Measurements from ENCODE around the gene ARL3.
"Not testable (repeated sequence)": the region's sequence is repeated elsewhere in the genome, so short reads cannot be mapped to it uniquely, and the experiment has no call there.

Gene ARL3

DNA sequence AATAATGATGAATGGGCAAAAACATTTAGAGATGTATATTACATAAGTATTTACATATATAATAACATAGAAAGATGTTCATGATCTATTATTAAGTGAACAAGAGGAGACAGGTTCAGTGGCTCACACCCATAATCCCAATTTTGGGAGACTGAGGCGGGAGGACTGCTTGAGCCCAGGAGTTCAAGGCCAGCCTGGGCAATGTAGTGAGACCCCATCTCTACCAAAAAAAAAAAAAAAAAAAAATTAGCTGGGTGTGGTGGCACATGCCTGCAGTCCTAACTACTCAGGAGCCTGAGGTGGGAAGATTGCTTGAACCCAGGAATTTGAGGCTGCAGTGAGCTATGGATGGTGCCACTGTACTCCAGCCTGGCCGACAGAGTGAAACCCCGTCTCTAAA is 12.4 kb downstream of the ARL3 start:
- no peak for DNase-seq

- DNase-seq = no peak
Measured at GRCh38 chr10:102701272-102701671, 12.9 kb downstream of the ARL3 start.

DNA sequence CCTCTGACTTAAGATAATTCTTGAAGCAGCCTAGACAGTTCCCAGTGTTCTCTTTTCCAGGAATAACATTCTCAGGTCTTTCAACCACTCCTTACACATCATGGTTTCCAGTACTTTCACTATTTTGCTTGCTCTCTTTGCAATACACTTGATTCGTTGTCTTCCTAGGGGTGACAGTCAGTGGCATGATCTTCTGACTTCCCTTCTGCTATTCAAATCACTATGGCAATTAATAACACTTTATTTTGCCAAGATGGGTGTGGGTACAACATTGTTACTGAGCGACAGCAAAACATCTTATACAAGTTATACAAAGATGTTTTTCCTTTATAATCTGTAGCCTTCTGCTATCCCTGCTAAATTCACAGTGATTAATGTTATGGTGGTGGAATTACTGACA is 15.3 kb downstream of the ARL3 start:
- DNase-seq = no peak

- no peak for DNase-seq
Measured at GRCh38 chr10:102696736-102697135, 17.5 kb downstream of the ARL3 start.

- DNase-seq = not testable (repeated sequence)
Measured at GRCh38 chr10:102695401-102695800, 18.8 kb downstream of the ARL3 start.

DNA sequence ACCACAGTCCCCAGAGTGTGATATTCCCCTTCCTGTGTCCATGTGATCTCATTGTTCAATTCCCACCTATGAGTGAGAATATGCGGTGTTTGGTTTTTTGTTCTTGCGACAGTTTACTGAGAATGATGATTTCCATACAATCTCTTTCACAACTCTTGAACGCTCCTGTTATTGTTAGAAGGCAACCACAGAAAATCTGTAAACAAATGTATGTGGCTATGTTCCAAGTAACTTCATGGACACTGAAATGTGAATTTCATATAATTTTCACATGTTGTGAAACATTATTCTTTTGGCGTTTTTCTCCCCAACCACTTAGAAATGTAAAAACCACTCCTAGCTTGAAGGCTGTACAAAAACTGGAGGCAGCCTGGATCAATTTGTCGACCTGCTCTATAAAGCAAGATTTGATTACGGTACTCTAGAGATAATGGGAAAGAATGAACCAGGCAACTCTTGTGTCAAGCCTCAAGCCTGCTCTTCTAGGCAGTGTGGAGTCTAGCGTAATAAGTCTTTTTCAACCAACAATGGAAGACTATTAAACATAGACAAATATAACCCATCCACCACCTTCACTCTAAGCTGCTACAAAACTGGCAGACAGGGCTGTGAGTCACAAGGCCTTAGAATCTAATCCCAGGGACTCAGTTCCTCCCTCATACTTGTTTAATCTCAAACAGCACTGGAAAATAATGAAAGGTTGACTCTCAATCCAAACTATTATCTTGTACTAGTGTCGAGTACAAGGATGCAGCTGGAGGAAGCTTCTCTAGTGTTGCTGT is 22.7 kb downstream of the ARL3 start:
- DNase-seq = no peak

GRCh38 chr10:102683736-102684135 is 30.5 kb downstream of the ARL3 start:
- no peak for DNase-seq

GRCh38 chr10:102682981-102683380 is 31.2 kb downstream of the ARL3 start:
- no peak for DNase-seq

GRCh38 chr10:102682416-102682815 is 31.8 kb downstream of the ARL3 start:
- DNase-seq = no peak

DNA sequence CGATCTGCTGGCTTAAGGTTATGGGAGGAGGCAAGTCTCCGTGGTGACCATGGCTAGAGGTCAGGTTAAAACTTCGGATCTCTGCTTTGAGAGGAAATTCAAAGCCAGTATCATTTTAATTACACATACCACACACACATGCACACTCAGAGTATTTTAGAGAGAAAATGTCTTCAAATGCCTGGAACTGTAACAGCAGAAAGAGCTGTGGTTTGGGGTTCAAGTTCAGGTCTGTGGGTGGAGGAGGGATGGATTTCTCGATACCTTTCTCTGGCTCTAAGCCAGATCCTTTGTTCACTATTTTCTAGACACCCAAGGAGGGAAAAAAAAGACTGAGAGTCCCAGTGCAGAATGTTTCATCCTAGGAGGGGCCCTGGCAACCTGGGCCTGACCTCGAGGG is 32.5 kb downstream of the ARL3 start:
- DNase-seq = no peak

DNA sequence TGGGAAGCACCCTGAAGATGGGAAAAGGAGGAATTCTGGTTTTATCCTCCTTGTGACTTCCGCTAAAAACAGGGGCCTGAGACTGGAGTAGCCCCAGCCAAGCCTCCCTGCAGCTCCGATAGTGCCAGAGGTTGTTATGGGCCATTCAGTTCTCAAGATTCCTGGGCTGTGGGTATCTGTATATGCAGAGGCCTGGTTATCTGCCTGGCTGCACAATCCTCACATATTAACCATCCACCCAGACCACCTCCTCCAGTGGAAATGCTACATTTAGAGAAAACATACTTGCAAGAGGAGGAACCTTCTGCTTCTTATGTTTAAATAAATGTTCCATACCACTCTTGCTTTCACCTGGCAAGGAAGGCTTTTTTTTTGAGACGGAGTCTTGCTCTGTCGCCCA is 34.6 kb downstream of the ARL3 start:
- DNase-seq = no peak

GRCh38 chr10:102678842-102679289 is 35.3 kb downstream of the ARL3 start:
- DNase-seq = peak; percentile 27 to 32

DNA sequence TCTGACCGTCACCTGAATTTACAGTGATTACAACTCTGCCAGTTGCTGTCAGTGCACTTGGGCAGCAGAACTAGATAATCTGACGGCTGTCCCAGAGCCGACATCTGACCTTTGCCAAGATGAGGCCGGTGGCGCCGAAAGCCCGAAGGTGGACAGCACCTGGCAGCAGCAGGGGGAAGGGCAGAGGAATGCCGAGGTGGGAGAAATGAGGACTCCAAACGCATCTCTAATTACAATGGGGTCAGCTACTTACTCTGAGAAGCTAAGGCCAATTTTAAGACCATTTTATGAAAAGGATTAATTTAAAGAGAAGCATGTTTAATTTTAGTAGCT is 36.2 kb downstream of the ARL3 start:
- no peak for DNase-seq

- DNase-seq = no peak
Measured at GRCh38 chr10:102677331-102678067, 36.7 kb downstream of the ARL3 start.

DNA sequence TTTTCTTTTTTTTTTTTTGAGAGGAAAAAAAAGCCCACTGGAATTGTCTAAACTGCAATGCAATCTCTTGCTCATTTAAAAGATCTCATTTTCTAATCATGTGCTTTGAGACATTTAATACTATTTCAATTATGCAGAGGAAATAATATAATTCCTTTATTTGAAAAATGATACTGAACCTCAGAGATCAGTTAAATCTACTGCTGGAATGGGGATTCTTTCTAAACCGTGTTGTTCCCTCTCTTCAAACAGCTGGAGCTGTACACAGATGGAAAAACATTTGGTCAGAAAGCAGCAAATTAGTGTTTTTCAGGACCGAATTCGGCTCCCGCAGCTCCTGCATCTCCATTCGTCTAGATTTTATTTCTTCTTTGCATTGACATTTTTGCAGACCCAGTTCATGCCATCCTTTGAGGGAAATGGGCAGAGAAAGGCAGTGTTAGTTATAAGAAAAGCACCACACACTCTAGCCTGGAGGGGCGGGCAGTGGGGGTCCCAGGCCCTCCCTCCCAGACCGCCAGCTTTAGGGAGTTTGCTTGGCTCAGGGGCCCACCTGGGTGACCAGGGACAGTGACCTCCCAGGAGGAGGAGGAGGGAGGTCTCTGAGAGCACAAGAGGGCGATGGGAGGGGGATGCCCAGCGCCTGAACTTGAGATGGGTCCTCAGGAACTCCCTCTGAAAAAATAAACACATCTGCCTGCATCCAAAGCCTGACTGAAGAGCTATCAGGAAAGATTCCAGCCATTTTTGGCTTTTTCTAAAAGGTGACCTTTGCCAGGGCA is 37.5 kb downstream of the ARL3 start:
- no peak for DNase-seq

GRCh38 chr10:102675666-102676533 is 38.3 kb downstream of the ARL3 start:
- DNase-seq = peak in 1 of 2 donors; percentile 40

DNA sequence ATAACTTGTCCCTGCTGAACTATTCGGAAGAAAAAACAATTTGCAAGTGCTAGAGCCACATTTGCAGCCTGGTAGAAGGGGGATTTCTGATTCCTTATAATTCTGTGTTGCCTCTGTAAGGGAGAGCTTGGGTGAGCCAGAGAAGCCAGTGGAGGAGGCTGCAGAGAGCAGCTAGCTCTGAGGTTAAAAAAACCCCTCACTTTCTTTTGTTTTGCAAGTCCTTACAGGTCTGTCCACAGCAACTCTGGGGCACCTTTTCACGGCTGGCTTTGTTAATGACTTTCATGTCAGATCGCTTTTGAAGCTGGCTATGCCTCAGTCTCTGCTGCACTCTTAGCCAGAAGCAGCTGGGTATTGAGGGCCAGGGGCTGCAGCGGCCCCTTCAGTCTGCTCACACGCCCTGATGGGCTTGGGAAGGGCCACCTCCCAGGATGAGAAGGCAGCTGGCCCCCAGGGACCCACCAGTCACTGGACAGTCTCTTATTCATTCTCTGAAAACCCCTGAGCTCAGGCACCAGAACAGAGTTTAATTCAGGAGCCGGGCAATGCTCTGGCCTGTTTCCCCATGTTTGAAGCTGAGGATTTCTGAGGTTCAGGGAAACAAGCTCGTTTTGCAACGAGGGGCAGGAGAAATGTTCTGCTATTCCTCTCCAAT is 39.1 kb downstream of the ARL3 start:
- no peak for DNase-seq

- DNase-seq = peak in 1 of 2 donors; percentile 39
Measured at GRCh38 chr10:102674566-102674965, 39.6 kb downstream of the ARL3 start.

DNA sequence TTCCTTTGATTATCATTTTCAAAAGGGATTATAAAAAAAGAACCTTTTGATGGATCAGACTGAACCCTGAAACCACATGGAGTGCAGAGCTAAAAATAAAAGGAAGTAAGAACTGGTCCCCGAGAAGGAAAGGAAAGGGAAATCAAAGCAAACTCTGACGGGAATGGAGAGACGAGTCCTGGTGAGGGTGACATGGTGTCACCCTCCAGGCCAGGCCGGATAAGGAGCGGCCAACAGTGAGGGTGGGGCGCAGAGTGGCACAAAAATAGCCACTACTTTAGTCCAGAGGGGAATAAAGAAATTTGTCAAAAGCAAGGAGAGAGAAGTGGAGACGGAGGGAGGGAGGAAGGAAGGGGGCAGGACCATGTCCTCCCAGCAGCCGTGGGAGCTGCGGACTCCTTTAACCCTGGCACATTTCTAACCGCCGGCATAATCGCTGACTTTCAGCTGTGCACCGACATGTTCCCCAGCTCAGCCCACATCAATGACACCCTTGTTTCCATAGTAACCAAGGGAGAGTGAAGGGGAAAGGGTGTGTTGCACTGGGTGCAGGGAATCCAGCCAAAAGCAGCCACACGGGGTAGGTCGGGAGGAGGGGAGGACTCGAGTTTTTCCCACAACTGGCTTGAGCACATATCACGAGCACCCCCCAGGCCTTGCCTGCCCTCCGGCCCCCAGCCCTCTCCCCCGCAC is 40.2 kb downstream of the ARL3 start:
- peak; percentile 71 to 86 for DNase-seq

DNA sequence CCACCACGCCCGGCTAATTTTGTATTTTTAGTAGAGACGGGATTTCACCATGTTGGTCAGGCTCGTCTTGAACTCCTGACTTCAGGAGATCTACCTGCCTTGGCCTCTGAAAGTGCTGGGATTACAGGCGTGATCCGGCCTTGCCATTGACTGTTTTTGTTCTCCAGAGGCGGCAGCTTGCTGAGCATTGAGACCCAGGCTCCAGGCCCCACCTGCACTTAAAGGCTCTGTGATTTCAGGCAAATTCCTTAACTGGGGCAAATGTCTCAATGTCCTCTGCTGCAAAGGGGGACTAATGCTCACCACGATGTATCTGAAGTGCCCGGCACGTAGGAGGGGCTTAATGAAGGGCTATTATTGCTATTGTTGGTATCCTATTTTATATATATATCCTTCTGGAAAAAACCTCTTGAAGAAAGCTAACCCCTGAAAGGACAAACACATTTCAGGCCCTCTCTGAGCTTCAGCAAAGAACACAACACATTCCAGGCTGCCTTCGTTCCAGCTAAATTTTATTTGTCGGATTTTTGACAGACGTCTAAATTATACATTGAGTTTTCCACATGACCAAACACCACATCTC is 40.9 kb downstream of the ARL3 start:
- DNase-seq = no peak

- DNase-seq = no peak
Measured at GRCh38 chr10:102670871-102671434, 43.2 kb downstream of the ARL3 start.
